Lung (tissue), 12 donors: ENCODE results near the gene CASP8. TPM values are rescaled to one million over a fixed set of nuclear protein-coding genes. Genes with fewer than 3 reads are reported as not detected.

Experiments used
- ATAC-seq: fragments of 200-7000 bp; cut with Tn5 transposase; one replicate; pipeline ENCODE4 v1.9.1; 2020; ENCODE audit warnings: moderate number of reproducible peaks; ENCODE audit not compliant: insufficient read depth, low FRiP score
- DNase-seq, 3 donors: peaks; one replicate each; pipeline ENCODE4 v3.0.0-alpha.2; 2013 to 2017
- H3K27ac ChIP-seq, 2 donors: one replicate each; pipeline ENCODE4 v1.5.1; 2013; ENCODE audit warnings: mild to moderate bottlenecking in 2 of 2, moderate library complexity in 2 of 2, control low read depth in 1 of 2, inconsistent platforms in 1 of 2, low read depth in 1 of 2, low read length in 1 of 2
- H3K27me3 ChIP-seq, 3 donors: one replicate each; pipeline ENCODE4 v1.5.1; 2013; ENCODE audit warnings: low read length in 2 of 3; ENCODE audit not compliant: control insufficient read depth in 3 of 3, insufficient read depth in 3 of 3
- H3K36me3 ChIP-seq, 4 donors: one replicate each; pipeline ENCODE4 v1.5.1; 2013; ENCODE audit warnings: low read length in 4 of 4, mild to moderate bottlenecking in 1 of 4, moderate library complexity in 1 of 4; ENCODE audit not compliant: control insufficient read depth in 4 of 4, insufficient read depth in 4 of 4
- H3K4me1 ChIP-seq, 5 donors: one replicate each; pipeline ENCODE4 v1.5.1; 2013; ENCODE audit warnings: low read length in 5 of 5, mild to moderate bottlenecking in 2 of 5, moderate library complexity in 1 of 5; ENCODE audit not compliant: control insufficient read depth in 5 of 5, insufficient read depth in 5 of 5
- H3K4me3 ChIP-seq: one replicate; pipeline ENCODE4 v1.5.1; 2013; ENCODE audit warnings: mild to moderate bottlenecking, control low read depth, moderate library complexity
- H3K9ac ChIP-seq, 2 donors: one replicate each; pipeline ENCODE4 v1.5.1; 2013; ENCODE audit warnings: low read length in 2 of 2, control low read depth in 1 of 2; ENCODE audit not compliant: insufficient read depth in 1 of 2
- H3K9me3 ChIP-seq, 4 donors: one replicate each; pipeline ENCODE4 v1.5.1; 2013; ENCODE audit warnings: low read length in 3 of 4, mild to moderate bottlenecking in 1 of 4, moderate library complexity in 1 of 4; ENCODE audit not compliant: control insufficient read depth in 4 of 4, insufficient read depth in 3 of 4
- CTCF ChIP-seq: IDR thresholded peaks from 2 replicates; pipeline ENCODE4 v1.5.1; 2012; ENCODE audit warnings: mild to moderate bottlenecking; ENCODE audit errors: control extremely low read depth, extremely low read depth
- WGBS, 2 donors: extraction: QIAGEN DNeasy Blood & Tissue Kit; methylation state at CpG; one replicate each; pipeline ENCODE4 v1.1.7; 2013; 5-methylcytosine and 5-hydroxymethylcytosine counted together
- polyA plus RNA-seq, 2 donors: library from polyadenylated mRNA; stranded (reverse); fragments of 200-250 nt; gene quantifications; one replicate each; pipeline ENCODE4 v1.2.1, GENCODE V29; 2013
- total RNA-seq, 2 donors: library from RNA; depleted of rRNA in 1 of 2; stranded (reverse); fragments of >200 nt in 1 of 2; gene quantifications; one replicate each; pipeline ENCODE4 v1.2.1, GENCODE V29; 2014 to 2021
- donor health status: control.
- donor health status: control.
- donor health status: Bipolar disorder and iron deficiency.
- donor health status: healthy.
- donor health status: DM: yes; HTN: yes; CAD: no.

Gene CASP8
- total and polyA plus RNA-seq, 4 donors: 18.2 to 32.3 (median 23.5) TPM

DNA sequence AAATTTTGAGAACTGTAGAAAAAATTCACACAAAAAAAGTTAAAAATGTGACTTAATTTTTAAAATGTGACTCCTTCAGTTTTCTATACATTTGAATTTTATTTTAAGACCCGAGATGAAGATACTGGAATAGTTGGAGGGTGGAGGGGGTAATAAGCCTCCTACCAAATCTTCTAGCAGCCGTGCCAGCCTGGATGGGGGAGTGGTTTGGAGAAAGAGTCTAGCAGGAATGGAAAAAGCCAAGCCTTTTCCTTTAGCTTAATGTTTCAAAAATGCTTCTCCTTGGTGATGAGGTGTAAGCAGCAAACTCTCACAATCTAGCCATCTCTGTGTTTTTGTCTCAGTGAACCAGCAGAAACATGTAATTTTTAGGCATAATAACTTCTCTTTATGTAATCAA is 14.7 kb downstream of the CASP8 start:
- Histone ChIP-seq H3K27ac (no peak overlapping the region), H3K36me3 (peaks cover 0 to 27% (median 16%) of the 10 kb centered on the region in 4 donors), H3K9ac (no peak overlapping the region), H3K4me1 (no peaks in the 10 kb centered on the region), H3K27me3 (no peaks in the 10 kb centered on the region), H3K4me3 (no peak overlapping the region), H3K9me3 (no peaks in the 10 kb centered on the region)
- no peak for TF ChIP-seq CTCF
- ATAC-seq (no peak), DNase-seq (no peak)
- 86 to 93% methylated on average over 2 of the region's 2 CpGs for WGBS, 2 donors

- H3K36me3 ChIP-seq: peaks cover 0 to 24% (median 16%) of the 10 kb centered on the region in 4 donors
- no peak for ATAC-seq
- H3K4me3 ChIP-seq: no peak overlapping the region
- H3K9me3 ChIP-seq: no peaks in the 10 kb centered on the region
- TF ChIP-seq CTCF: no peak
- no peaks in the 10 kb centered on the region for H3K4me1 ChIP-seq
- 82 to 90% methylated on average over 5 of the region's 5 CpGs for WGBS, 2 donors
- H3K9ac ChIP-seq: no peak overlapping the region
- no peaks in the 10 kb centered on the region for H3K27me3 ChIP-seq
- no peak overlapping the region for H3K27ac ChIP-seq
- DNase-seq: peak in 1 of 3 donors; percentile 14
Observed at GRCh38 chr2:201275990-201276389, 15.7 kb downstream of the CASP8 start.

DNA sequence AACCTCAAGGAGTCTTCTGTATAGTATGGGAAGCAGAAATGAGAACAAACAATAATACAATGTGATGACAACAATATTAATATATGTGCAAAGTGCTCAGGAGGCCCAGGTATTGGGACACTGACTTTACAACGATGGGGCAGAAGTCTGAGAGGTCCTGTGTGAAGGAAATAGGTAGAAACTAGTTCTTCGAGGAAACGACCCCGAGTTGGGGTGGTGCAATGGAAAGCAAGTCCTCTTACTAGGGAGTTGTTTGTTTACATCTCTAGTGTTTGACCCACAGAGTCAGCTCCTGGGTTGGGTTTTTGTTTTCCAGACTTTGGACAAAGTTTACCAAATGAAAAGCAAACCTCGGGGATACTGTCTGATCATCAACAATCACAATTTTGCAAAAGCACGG is 16.2 kb downstream of the CASP8 start:
- no peak for TF ChIP-seq CTCF
- ATAC-seq (no peak), DNase-seq (no peak)
- H3K4me1 ChIP-seq: no peaks in the 10 kb centered on the region
- peaks cover 0 to 24% (median 16%) of the 10 kb centered on the region in 4 donors for H3K36me3 ChIP-seq
- no peak overlapping the region for H3K27ac ChIP-seq
- no peak overlapping the region for H3K9ac ChIP-seq
- H3K27me3 ChIP-seq: no peaks in the 10 kb centered on the region
- H3K4me3 ChIP-seq: no peak overlapping the region
- H3K9me3 ChIP-seq: no peaks in the 10 kb centered on the region
- WGBS, 2 donors: 81 to 90% methylated on average over 6 of the region's 6 CpGs

DNA sequence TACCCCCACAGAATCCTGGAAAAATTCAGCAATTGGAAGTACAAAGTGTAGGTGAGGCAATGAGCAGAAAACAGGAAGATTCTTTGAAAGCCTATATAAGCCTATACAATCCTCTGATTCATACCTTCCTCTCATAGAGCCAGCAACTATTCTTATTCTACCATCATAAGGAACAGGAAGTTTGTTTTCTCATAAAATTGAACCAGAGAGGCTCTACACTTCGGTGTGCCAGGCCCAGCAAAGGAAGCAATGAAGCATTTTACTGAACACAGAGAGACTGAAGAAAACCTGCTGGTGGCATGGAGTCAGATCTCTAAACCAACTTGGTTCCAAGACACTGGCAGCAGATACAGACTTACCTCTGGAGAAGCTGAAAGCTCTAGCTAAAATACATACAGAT is 18.7 kb downstream of the CASP8 start:
- 83 to 88% methylated on average over 1 of the region's 1 CpG for WGBS, 2 donors
- ATAC-seq (no peak), DNase-seq (no peak)
- Histone ChIP-seq H3K4me3 (no peak overlapping the region), H3K27me3 (no peaks in the 10 kb centered on the region), H3K9ac (no peak overlapping the region), H3K27ac (no peak overlapping the region), H3K9me3 (no peaks in the 10 kb centered on the region), H3K4me1 (no peaks in the 10 kb centered on the region), H3K36me3 (peaks cover 0 to 12% (median 7%) of the 10 kb centered on the region in 4 donors)
- TF ChIP-seq CTCF: no peak
